Measurements from ENCODE around the gene FOXP1. TPM values are rescaled to one million over a fixed set of nuclear protein-coding genes. Genes with fewer than 3 reads are reported as not detected.

The FOXP1 gene
- polyA plus RNA-seq, 4 donors = 4.9 to 66.5 (median 15.3) TPM

- 82 to 91% (median 86%) methylated on average over 4 of the region's 4 CpGs for WGBS, 3 donors
- Histone ChIP-seq H3K4me3 (ENCODE audit: low read depth in 1 of 3, low read length in 3 of 3) (no peak overlapping the region), H3K36me3 (ENCODE audit: control insufficient read depth in 3 of 3, insufficient read depth in 2 of 3, low read depth in 1 of 3, low read length in 3 of 3) (peaks cover 0 to 7% (median 0%) of the 10 kb centered on the region in 3 donors), H3K27ac (ENCODE audit: low read depth in 1 of 3, low read length in 2 of 3) (peak overlapping the region in 1 of 3 donors; percentile 51), H3K9me3 (ENCODE audit: control insufficient read depth in 2 of 2, insufficient read depth in 1 of 2, low read depth in 1 of 2, low read length in 1 of 2) (no peaks in the 10 kb centered on the region), H3K4me1 (ENCODE audit: control insufficient read depth in 3 of 3, insufficient read depth in 2 of 3, low read depth in 1 of 3, low read length in 2 of 3) (peaks cover 0 to 6% (median 3%) of the 10 kb centered on the region in 3 donors), H3K27me3 (ENCODE audit: control insufficient read depth in 3 of 3, insufficient read depth in 3 of 3, low read length in 3 of 3) (no peaks in the 10 kb centered on the region)
- DNase-seq (no peak), FAIRE-seq (no peak)
Measured at GRCh38 chr3:71421475-71421819, 162.1 kb downstream of the FOXP1 start.

- no peak overlapping the region for H3K4me3 ChIP-seq (ENCODE audit: low read depth in 1 of 3, low read length in 3 of 3)
- WGBS, 3 donors = 58 to 80% (median 75%) methylated on average over 2 of the region's 2 CpGs
- FAIRE-seq (no peak), DNase-seq (no peak)
- H3K27ac ChIP-seq (ENCODE audit: low read depth in 1 of 3, low read length in 2 of 3) = no peak overlapping the region
- no peaks in the 10 kb centered on the region for H3K27me3 ChIP-seq (ENCODE audit: control insufficient read depth in 3 of 3, insufficient read depth in 3 of 3, low read length in 3 of 3)
- no peaks in the 10 kb centered on the region for H3K9me3 ChIP-seq (ENCODE audit: control insufficient read depth in 2 of 2, insufficient read depth in 1 of 2, low read depth in 1 of 2, low read length in 1 of 2)
- peaks cover 0 to 10% (median 3%) of the 10 kb centered on the region in 3 donors for H3K4me1 ChIP-seq (ENCODE audit: control insufficient read depth in 3 of 3, insufficient read depth in 2 of 3, low read depth in 1 of 3, low read length in 2 of 3)
- no peaks in the 10 kb centered on the region for H3K36me3 ChIP-seq (ENCODE audit: control insufficient read depth in 3 of 3, insufficient read depth in 2 of 3, low read depth in 1 of 3, low read length in 3 of 3)
Measured at GRCh38 chr3:71419369-71419768, 164.2 kb downstream of the FOXP1 start.

GRCh38 chr3:71417791-71418190 is 165.7 kb downstream of the FOXP1 start:
- DNase-seq = no peak
- WGBS, 3 donors = 72 to 93% (median 87%) methylated on average over 6 of the region's 6 CpGs
- Histone ChIP-seq H3K9me3 (ENCODE audit: control insufficient read depth in 2 of 2, insufficient read depth in 1 of 2, low read depth in 1 of 2, low read length in 1 of 2) (no peaks in the 10 kb centered on the region), H3K4me1 (ENCODE audit: control insufficient read depth in 3 of 3, insufficient read depth in 2 of 3, low read depth in 1 of 3, low read length in 2 of 3) (peaks cover 0 to 5% (median 3%) of the 10 kb centered on the region in 3 donors), H3K36me3 (ENCODE audit: control insufficient read depth in 3 of 3, insufficient read depth in 2 of 3, low read depth in 1 of 3, low read length in 3 of 3) (no peaks in the 10 kb centered on the region), H3K27me3 (ENCODE audit: control insufficient read depth in 3 of 3, insufficient read depth in 3 of 3, low read length in 3 of 3) (no peaks in the 10 kb centered on the region), H3K4me3 (ENCODE audit: low read depth in 1 of 3, low read length in 3 of 3) (no peak overlapping the region), H3K27ac (ENCODE audit: low read depth in 1 of 3, low read length in 2 of 3) (no peak overlapping the region)
- no peak for FAIRE-seq

GRCh38 chr3:71416876-71417275 is 166.7 kb downstream of the FOXP1 start:
- no peaks in the 10 kb centered on the region for H3K36me3 ChIP-seq (ENCODE audit: control insufficient read depth in 3 of 3, insufficient read depth in 2 of 3, low read depth in 1 of 3, low read length in 3 of 3)
- 85 to 95% (median 91%) methylated on average over 8 of the region's 8 CpGs for WGBS, 3 donors
- H3K27ac ChIP-seq (ENCODE audit: low read depth in 1 of 3, low read length in 2 of 3) = no peak overlapping the region
- no peak for FAIRE-seq
- H3K4me1 ChIP-seq (ENCODE audit: control insufficient read depth in 3 of 3, insufficient read depth in 2 of 3, low read depth in 1 of 3, low read length in 2 of 3) = peaks cover 0 to 5% (median 3%) of the 10 kb centered on the region in 3 donors
- DNase-seq = no peak
- H3K4me3 ChIP-seq (ENCODE audit: low read depth in 1 of 3, low read length in 3 of 3) = no peak overlapping the region
- no peaks in the 10 kb centered on the region for H3K9me3 ChIP-seq (ENCODE audit: control insufficient read depth in 2 of 2, insufficient read depth in 1 of 2, low read depth in 1 of 2, low read length in 1 of 2)
- H3K27me3 ChIP-seq (ENCODE audit: control insufficient read depth in 3 of 3, insufficient read depth in 3 of 3, low read length in 3 of 3) = no peaks in the 10 kb centered on the region

GRCh38 chr3:71415681-71416122 is 167.8 kb downstream of the FOXP1 start:
- no peak for FAIRE-seq
- no peak overlapping the region for H3K4me3 ChIP-seq (ENCODE audit: low read depth in 1 of 3, low read length in 3 of 3)
- no peak overlapping the region for H3K27ac ChIP-seq (ENCODE audit: low read depth in 1 of 3, low read length in 2 of 3)
- no peaks in the 10 kb centered on the region for H3K27me3 ChIP-seq (ENCODE audit: control insufficient read depth in 3 of 3, insufficient read depth in 3 of 3, low read length in 3 of 3)
- H3K36me3 ChIP-seq (ENCODE audit: control insufficient read depth in 3 of 3, insufficient read depth in 2 of 3, low read depth in 1 of 3, low read length in 3 of 3) = peaks cover 0 to 2% (median 0%) of the 10 kb centered on the region in 3 donors
- WGBS, 3 donors = 59 to 65% (median 62%) methylated on average over 2 of the region's 2 CpGs
- no peak for DNase-seq
- H3K4me1 ChIP-seq (ENCODE audit: control insufficient read depth in 3 of 3, insufficient read depth in 2 of 3, low read depth in 1 of 3, low read length in 2 of 3) = peaks cover 0 to 5% (median 3%) of the 10 kb centered on the region in 3 donors
- no peaks in the 10 kb centered on the region for H3K9me3 ChIP-seq (ENCODE audit: control insufficient read depth in 2 of 2, insufficient read depth in 1 of 2, low read depth in 1 of 2, low read length in 1 of 2)

- H3K9me3 ChIP-seq (ENCODE audit: control insufficient read depth in 2 of 2, insufficient read depth in 1 of 2, low read depth in 1 of 2, low read length in 1 of 2) = no peaks in the 10 kb centered on the region
- peaks cover 0 to 2% (median 0%) of the 10 kb centered on the region in 3 donors for H3K36me3 ChIP-seq (ENCODE audit: control insufficient read depth in 3 of 3, insufficient read depth in 2 of 3, low read depth in 1 of 3, low read length in 3 of 3)
- no peak for DNase-seq
- FAIRE-seq = no peak
- no peaks in the 10 kb centered on the region for H3K27me3 ChIP-seq (ENCODE audit: control insufficient read depth in 3 of 3, insufficient read depth in 3 of 3, low read length in 3 of 3)
- 89 to 94% (median 94%) methylated on average over 15 of the region's 15 CpGs for WGBS, 3 donors
- H3K4me3 ChIP-seq (ENCODE audit: low read depth in 1 of 3, low read length in 3 of 3) = no peak overlapping the region
- H3K27ac ChIP-seq (ENCODE audit: low read depth in 1 of 3, low read length in 2 of 3) = no peak overlapping the region
- peaks cover 0 to 5% (median 3%) of the 10 kb centered on the region in 3 donors for H3K4me1 ChIP-seq (ENCODE audit: control insufficient read depth in 3 of 3, insufficient read depth in 2 of 3, low read depth in 1 of 3, low read length in 2 of 3)
Measured at GRCh38 chr3:71414189-71414927, 169.2 kb downstream of the FOXP1 start.

GRCh38 chr3:71413572-71413971 is 170.0 kb downstream of the FOXP1 start:
- Histone ChIP-seq H3K27ac (ENCODE audit: low read depth in 1 of 3, low read length in 2 of 3) (no peak overlapping the region), H3K36me3 (ENCODE audit: control insufficient read depth in 3 of 3, insufficient read depth in 2 of 3, low read depth in 1 of 3, low read length in 3 of 3) (peaks cover 0 to 2% (median 0%) of the 10 kb centered on the region in 3 donors), H3K27me3 (ENCODE audit: control insufficient read depth in 3 of 3, insufficient read depth in 3 of 3, low read length in 3 of 3) (no peaks in the 10 kb centered on the region), H3K4me3 (ENCODE audit: low read depth in 1 of 3, low read length in 3 of 3) (no peak overlapping the region), H3K4me1 (ENCODE audit: control insufficient read depth in 3 of 3, insufficient read depth in 2 of 3, low read depth in 1 of 3, low read length in 2 of 3) (peaks cover 0 to 5% (median 3%) of the 10 kb centered on the region in 3 donors), H3K9me3 (ENCODE audit: control insufficient read depth in 2 of 2, insufficient read depth in 1 of 2, low read depth in 1 of 2, low read length in 1 of 2) (no peaks in the 10 kb centered on the region)
- FAIRE-seq = no peak
- WGBS, 3 donors = 76 to 82% (median 77%) methylated on average over 3 of the region's 3 CpGs
- DNase-seq = no peak

GRCh38 chr3:71409352-71409751 is 174.2 kb downstream of the FOXP1 start:
- Histone ChIP-seq H3K9me3 (ENCODE audit: control insufficient read depth in 2 of 2, insufficient read depth in 1 of 2, low read depth in 1 of 2, low read length in 1 of 2) (no peaks in the 10 kb centered on the region), H3K4me1 (ENCODE audit: control insufficient read depth in 3 of 3, insufficient read depth in 2 of 3, low read depth in 1 of 3, low read length in 2 of 3) (no peaks in the 10 kb centered on the region), H3K36me3 (ENCODE audit: control insufficient read depth in 3 of 3, insufficient read depth in 2 of 3, low read depth in 1 of 3, low read length in 3 of 3) (peaks cover 0 to 5% (median 0%) of the 10 kb centered on the region in 3 donors), H3K27ac (ENCODE audit: low read depth in 1 of 3, low read length in 2 of 3) (no peak overlapping the region), H3K27me3 (ENCODE audit: control insufficient read depth in 3 of 3, insufficient read depth in 3 of 3, low read length in 3 of 3) (no peaks in the 10 kb centered on the region), H3K4me3 (ENCODE audit: low read depth in 1 of 3, low read length in 3 of 3) (no peak overlapping the region)
- DNase-seq = no peak
- no peak for FAIRE-seq
- 88 to 100% (median 94%) methylated on average over 1 of the region's 1 CpG for WGBS, 3 donors

Measured in small intestine (tissue), 7 donors.